PFSK-1 (cell line): Measurements from ENCODE around the gene CALML5.

Source experiments
- FOXP2 ChIP-seq: optimal IDR thresholded peaks from 2 replicates; pipeline ENCODE3; 2011; ENCODE audit warnings: borderline replicate concordance, control low read depth, inconsistent platforms; ENCODE audit not compliant: insufficient read depth; ENCODE audit errors: extremely low read length, extremely low read depth
- POLR2AphosphoS5 ChIP-seq: IDR thresholded peaks from 2 replicates; pipeline ENCODE4 v1.6.1; 2012; ENCODE audit warnings: low read depth, mild to moderate bottlenecking, control low read depth, low read length, moderate library complexity
- REST ChIP-seq, 2 experiments: IDR thresholded peaks; 2 replicates each; pipeline versions ENCODE4 v1.6.1 to v1.8.0; 2011 to 2012; ENCODE audit warnings: low read depth in 2 of 2, low read length in 2 of 2, control low read depth in 1 of 2, inconsistent platforms in 1 of 2, mild to moderate bottlenecking in 1 of 2, moderate library complexity in 1 of 2; ENCODE audit not compliant: insufficient read depth in 1 of 2
- SIN3A ChIP-seq: IDR thresholded peaks from 2 replicates; pipeline ENCODE4 v1.6.1; 2012; ENCODE audit warnings: mild to moderate bottlenecking, low read length, moderate library complexity, borderline replicate concordance; ENCODE audit not compliant: insufficient read depth
- TAF1 ChIP-seq: IDR thresholded peaks from 2 replicates; pipeline ENCODE4 v1.6.1; 2012; ENCODE audit warnings: low read length, control low read depth, borderline replicate concordance; ENCODE audit not compliant: insufficient read depth

GRCh38 chr10:5518143-5518542 lies 18.8 kb upstream of the CALML5 start:
- TF ChIP-seq REST (IDR thresholded peaks at IDR 0.05; ENCODE audit: insufficient read depth in 1 of 2, low read depth in 2 of 2, low read length in 2 of 2) (no peak), TAF1 (no peak), POLR2AphosphoS5 (no peak), SIN3A (no peak), FOXP2 (no peak)
